Panc1 (cell line): ENCODE measurements around the gene SIRPB2. TPM values are rescaled to one million over a fixed set of nuclear protein-coding genes. Genes with fewer than 3 reads are reported as not detected.

ENCODE experiments used
- ATAC-seq: fragments of 200-7000 bp; cut with Tn5 transposase; 2 replicates; pipeline ENCODE4 v1.9.1; 2020; ENCODE audit warnings: mild to moderate bottlenecking, moderate library complexity
- BruUV-seq: library from RNA; stranded (reverse); fragments of 400-500 nt; replicated peaks from 2 replicates; lab custom pipeline; 2021; lab: Mats Ljungman, UMichigan
- CTCF ChIA-PET: fragments of 300-600 bp; sonication (Branson Sonifier 250); formaldehyde crosslinking; loops from one replicate; lab custom pipeline; 2022; ENCODE audit warnings: antibody characterized with exemption; lab: Charles Lee
- POLR2A ChIA-PET: fragments of 300-600 bp; sonication (Branson Sonifier 250); formaldehyde crosslinking; loops from one replicate; lab custom pipeline; 2022; ENCODE audit warnings: antibody characterized with exemption; lab: Charles Lee
- DNase-seq: peaks from one replicate; pipeline ENCODE4 v3.0.0-alpha.2; 2010; ENCODE audit warnings: low read depth, low spot score
- H3K27ac ChIP-seq: 2 replicates; pipeline ENCODE4 v1.5.1; 2011; ENCODE audit warnings: mild to moderate bottlenecking, low read length, inconsistent platforms
- H3K27me3 ChIP-seq: fragments of 200-500 bp; sonication (Bioruptor generic); 2 replicates; pipeline ENCODE4 v1.6.0; 2014; ENCODE audit warnings: low read length, inconsistent platforms; ENCODE audit not compliant: control insufficient read depth, insufficient read depth
- H3K36me3 ChIP-seq: fragments of 200-500 bp; sonication (Bioruptor generic); 2 replicates; pipeline ENCODE4 v1.5.1; 2014; ENCODE audit warnings: inconsistent platforms, mild to moderate bottlenecking, low read length, moderate library complexity; ENCODE audit not compliant: control insufficient read depth, insufficient read depth
- H3K4me1 ChIP-seq: 2 replicates; pipeline ENCODE4 v1.5.1; 2011; ENCODE audit warnings: inconsistent platforms, mild to moderate bottlenecking, low read length, moderate library complexity; ENCODE audit not compliant: control insufficient read depth, insufficient read depth
- H3K4me3 ChIP-seq, 2 experiments: 2 replicates each; pipeline ENCODE4 v1.5.1; 2011 to 2012; ENCODE audit warnings: low read depth in 2 of 2, low read length in 2 of 2, mild to moderate bottlenecking in 2 of 2, inconsistent platforms in 1 of 2, moderate library complexity in 1 of 2
- H3K9me3 ChIP-seq: fragments of 200-500 bp; sonication (Bioruptor generic); 2 replicates; pipeline ENCODE4 v1.5.1; 2014; ENCODE audit warnings: low read depth, mild to moderate bottlenecking, inconsistent platforms, low read length, moderate library complexity; ENCODE audit not compliant: control insufficient read depth, insufficient read depth
- POLR2AphosphoS5 ChIP-seq: IDR thresholded peaks from 2 replicates; pipeline ENCODE4 v1.6.1; 2012; ENCODE audit warnings: mild to moderate bottlenecking, low read depth, low read length, moderate library complexity
- SIN3A ChIP-seq: IDR thresholded peaks from 2 replicates; pipeline ENCODE4 v1.6.1; 2012; ENCODE audit warnings: low read depth, mild to moderate bottlenecking, low read length, moderate library complexity, borderline replicate concordance; ENCODE audit not compliant: insufficient read depth
- TCF7L2 ChIP-seq: IDR thresholded peaks from 2 replicates; pipeline ENCODE4 v1.6.1; 2011; ENCODE audit warnings: mild to moderate bottlenecking, low read depth, low read length, inconsistent platforms
- in situ Hi-C: cut with HindIII; loops from 2 replicates; pipeline ENCODE4 v1.10.0; 2016; ENCODE audit warnings: low sequenced_read_pairs, low pct_unique_long_range_greater_than_20kb
- intact Hi-C: fragments of 100-400 bp; cut with micrococcal nuclease; formaldehyde crosslinking; loops from one replicate; pipeline ENCODE4 v1.10.0; 2022; ENCODE audit not compliant: unreplicated experiment
- total RNA-seq: library from RNA; stranded (reverse); gene quantifications from one replicate; pipeline ENCODE4 v1.2.1, GENCODE V29; 2021; ENCODE audit not compliant: unreplicated experiment
- TF ChIP-seq, protein P1 (sequence below): fragments of 450-650 bp; IDR thresholded peaks from 2 replicates; pipeline ENCODE4 v1.5.1; 2017; ENCODE audit warnings: mild to moderate bottlenecking
- TF ChIP-seq, protein P2 (sequence below), 2 experiments: IDR thresholded peaks; 2 replicates each; pipeline ENCODE4 v1.6.1; 2011 to 2012; ENCODE audit warnings: low read depth in 2 of 2, control low read depth in 1 of 2, low read length in 1 of 2, mild to moderate bottlenecking in 1 of 2, moderate library complexity in 1 of 2; ENCODE audit not compliant: insufficient read depth in 1 of 2

Gene SIRPB2
- total RNA-seq, 1 experiment from 2014 or later, result not detected

GRCh38 chr20:1448081-1448620 is 43.1 kb downstream of the SIRPB2 start:
- no TSS peak for BruUV-seq
- POLR2A ChIA-PET, result no interaction called here
- CTCF ChIA-PET, result interaction anchor here (0.9 kb wide), 1 partner anchor 56 kb away, joined by 6 read pairs; no protein-coding TSS in a partner anchor
- H3K9me3 ChIP-seq, result no peaks in the 10 kb centered on the region
- TF ChIP-seq, protein P1, sequence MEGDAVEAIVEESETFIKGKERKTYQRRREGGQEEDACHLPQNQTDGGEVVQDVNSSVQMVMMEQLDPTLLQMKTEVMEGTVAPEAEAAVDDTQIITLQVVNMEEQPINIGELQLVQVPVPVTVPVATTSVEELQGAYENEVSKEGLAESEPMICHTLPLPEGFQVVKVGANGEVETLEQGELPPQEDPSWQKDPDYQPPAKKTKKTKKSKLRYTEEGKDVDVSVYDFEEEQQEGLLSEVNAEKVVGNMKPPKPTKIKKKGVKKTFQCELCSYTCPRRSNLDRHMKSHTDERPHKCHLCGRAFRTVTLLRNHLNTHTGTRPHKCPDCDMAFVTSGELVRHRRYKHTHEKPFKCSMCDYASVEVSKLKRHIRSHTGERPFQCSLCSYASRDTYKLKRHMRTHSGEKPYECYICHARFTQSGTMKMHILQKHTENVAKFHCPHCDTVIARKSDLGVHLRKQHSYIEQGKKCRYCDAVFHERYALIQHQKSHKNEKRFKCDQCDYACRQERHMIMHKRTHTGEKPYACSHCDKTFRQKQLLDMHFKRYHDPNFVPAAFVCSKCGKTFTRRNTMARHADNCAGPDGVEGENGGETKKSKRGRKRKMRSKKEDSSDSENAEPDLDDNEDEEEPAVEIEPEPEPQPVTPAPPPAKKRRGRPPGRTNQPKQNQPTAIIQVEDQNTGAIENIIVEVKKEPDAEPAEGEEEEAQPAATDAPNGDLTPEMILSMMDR, result no peak
- TF ChIP-seq, protein P2, sequence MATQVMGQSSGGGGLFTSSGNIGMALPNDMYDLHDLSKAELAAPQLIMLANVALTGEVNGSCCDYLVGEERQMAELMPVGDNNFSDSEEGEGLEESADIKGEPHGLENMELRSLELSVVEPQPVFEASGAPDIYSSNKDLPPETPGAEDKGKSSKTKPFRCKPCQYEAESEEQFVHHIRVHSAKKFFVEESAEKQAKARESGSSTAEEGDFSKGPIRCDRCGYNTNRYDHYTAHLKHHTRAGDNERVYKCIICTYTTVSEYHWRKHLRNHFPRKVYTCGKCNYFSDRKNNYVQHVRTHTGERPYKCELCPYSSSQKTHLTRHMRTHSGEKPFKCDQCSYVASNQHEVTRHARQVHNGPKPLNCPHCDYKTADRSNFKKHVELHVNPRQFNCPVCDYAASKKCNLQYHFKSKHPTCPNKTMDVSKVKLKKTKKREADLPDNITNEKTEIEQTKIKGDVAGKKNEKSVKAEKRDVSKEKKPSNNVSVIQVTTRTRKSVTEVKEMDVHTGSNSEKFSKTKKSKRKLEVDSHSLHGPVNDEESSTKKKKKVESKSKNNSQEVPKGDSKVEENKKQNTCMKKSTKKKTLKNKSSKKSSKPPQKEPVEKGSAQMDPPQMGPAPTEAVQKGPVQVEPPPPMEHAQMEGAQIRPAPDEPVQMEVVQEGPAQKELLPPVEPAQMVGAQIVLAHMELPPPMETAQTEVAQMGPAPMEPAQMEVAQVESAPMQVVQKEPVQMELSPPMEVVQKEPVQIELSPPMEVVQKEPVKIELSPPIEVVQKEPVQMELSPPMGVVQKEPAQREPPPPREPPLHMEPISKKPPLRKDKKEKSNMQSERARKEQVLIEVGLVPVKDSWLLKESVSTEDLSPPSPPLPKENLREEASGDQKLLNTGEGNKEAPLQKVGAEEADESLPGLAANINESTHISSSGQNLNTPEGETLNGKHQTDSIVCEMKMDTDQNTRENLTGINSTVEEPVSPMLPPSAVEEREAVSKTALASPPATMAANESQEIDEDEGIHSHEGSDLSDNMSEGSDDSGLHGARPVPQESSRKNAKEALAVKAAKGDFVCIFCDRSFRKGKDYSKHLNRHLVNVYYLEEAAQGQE (IDR thresholded peaks at IDR 0.05; ENCODE audit: insufficient read depth in 1 of 2, low read depth in 2 of 2, low read length in 1 of 2), result no peak
- no peak for TF ChIP-seq TCF7L2
- no peak for TF ChIP-seq SIN3A
- TF ChIP-seq POLR2AphosphoS5, result no peak
- peaks cover 52% of the 10 kb centered on the region for H3K36me3 ChIP-seq
- ATAC-seq (no peak), DNase-seq (no peak)
- intact Hi-C loops, result no loop called here
- in situ Hi-C loops, result no loop called here
- no peak overlapping the region for H3K27ac ChIP-seq
- H3K4me3 ChIP-seq, result no peak overlapping the region
- no peaks in the 10 kb centered on the region for H3K27me3 ChIP-seq
- H3K4me1 ChIP-seq, result no peaks in the 10 kb centered on the region

DNA sequence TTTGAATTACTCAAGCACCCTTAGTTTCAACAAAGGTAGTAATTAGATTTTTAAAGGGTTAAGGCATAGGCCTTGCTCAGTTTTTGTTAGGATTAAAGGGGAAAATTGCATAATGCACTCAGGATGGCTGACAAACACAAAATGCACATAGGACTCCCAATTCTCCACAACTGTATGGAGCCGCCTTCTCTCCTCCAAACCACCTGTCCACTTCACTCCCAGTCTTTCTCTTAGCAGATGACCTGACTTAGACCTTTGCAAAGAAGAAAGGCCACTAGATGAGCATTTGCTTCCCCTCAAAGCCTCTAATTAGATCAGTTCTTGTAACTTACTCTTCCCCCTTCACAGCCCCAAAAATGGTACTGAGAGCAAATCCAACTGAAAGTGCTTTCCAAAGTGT is 44.7 kb downstream of the SIRPB2 start:
- ChIA-PET CTCF (interaction anchor here (0.6 kb wide), 1 partner anchor 14 kb away, joined by 3 read pairs; no protein-coding TSS in a partner anchor), POLR2A (no interaction called here)
- ATAC-seq, result no peak
- intact Hi-C loops (no loop called here), in situ Hi-C loops (no loop called here)
- TF ChIP-seq, protein P2 (IDR thresholded peaks at IDR 0.05; ENCODE audit: insufficient read depth in 1 of 2, low read depth in 2 of 2, low read length in 1 of 2), result no peak
- TF ChIP-seq, protein P1, result no peak
- TF ChIP-seq TCF7L2, result no peak
- no peak for TF ChIP-seq SIN3A
- no peak for TF ChIP-seq POLR2AphosphoS5
- BruUV-seq, result no TSS peak
- Histone ChIP-seq H3K4me3 (no peak overlapping the region), H3K9me3 (no peaks in the 10 kb centered on the region), H3K27me3 (no peaks in the 10 kb centered on the region), H3K27ac (no peak overlapping the region), H3K36me3 (peaks cover 39% of the 10 kb centered on the region), H3K4me1 (no peaks in the 10 kb centered on the region)
- no peak for DNase-seq
